HG03159 (cell line): Measurements from ENCODE around the gene RPS16.

ENCODE experiments used
- ATAC-seq: cut with Tn5 transposase; IDR thresholded peaks from one replicate; pipeline ENCODE4 v1.9.1; 2021; ENCODE audit warnings: mild to moderate bottlenecking, moderate library complexity; ENCODE audit not compliant: unreplicated experiment

RPS16 gene

DNA sequence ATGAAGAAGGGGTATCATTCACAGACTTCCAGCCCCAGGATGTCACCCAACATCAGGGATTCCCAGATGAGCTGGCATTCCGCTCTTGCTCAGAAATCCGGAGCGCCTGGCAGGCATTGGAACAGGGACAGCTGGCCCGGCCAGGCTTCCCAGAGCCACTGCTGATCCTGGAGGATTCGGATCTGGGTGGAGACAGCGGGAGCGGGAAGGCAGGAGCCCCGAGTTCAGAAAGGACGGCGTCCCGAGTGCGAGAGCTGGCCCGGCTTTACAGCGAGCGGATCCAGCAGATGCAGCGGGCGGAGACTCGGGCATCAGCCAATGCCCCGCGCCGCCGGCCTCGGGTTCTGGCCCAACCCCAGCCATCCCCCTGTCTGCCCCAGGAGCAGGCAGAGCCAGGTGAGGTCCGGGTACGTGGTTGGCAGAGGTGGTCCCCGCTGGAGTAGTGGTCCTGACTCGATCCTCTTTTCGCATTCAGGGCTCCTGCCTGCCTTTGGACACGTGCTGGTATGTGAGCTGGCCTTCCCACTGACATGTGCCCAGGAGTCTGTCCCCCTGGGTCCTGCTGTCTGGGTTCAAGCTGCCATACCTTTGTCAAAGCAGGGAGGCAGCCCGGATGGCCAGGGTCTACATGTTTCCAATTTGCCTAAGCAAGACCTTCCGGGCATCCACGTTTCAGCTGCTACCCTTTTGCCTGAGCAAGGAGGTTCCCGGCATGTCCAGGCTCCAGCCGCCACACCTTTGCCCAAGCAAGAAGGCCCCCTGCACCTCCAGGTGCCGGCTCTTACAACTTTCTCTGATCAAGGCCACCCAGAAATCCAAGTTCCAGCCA is 12.3 kb downstream of the RPS16 start:
- no peak for ATAC-seq

- no peak for ATAC-seq
Observed at GRCh38 chr19:39422020-39422419, 13.7 kb downstream of the RPS16 start.

DNA sequence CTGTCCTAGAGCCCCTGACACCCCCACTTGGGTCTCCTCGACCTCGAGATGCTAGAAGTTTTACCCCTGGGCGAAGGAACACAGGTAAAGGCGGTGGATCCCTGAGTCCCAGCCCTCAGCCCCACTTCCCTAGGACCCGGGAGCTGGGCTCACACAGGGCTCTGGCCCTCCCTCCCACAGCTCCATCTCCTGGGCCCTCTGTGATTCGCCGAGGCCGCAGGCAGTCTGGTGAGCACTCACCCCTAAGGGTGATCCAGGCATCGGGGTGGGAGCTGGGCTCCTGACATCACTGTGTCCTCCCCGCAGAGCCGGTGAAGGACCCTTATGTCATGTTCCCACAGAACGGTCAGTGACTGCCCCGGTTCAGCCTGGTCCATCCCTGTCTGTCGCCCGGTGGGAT is 15.0 kb downstream of the RPS16 start:
- ATAC-seq = no peak

DNA sequence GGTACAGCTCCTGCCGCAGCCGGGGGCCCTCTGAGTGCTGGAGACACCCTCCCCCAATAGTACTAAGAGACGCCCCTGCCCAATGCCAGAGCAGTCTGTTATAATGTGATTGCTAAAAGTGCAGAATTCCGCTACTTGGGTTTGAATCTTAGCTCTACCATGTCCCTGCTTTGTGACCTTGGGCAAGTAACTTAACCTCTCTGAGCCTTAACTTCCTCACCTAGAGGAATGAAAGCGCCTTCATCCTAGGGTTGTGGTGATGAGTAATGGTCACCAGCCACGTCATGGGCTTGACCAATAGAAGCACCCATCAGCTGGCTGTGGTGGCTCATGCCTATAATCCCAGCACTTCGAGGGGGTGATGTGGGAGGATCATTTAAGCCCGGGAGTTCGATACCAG is 16.7 kb downstream of the RPS16 start:
- no peak for ATAC-seq

GRCh38 chr19:39417463-39418181 is 18.1 kb downstream of the RPS16 start:
- no peak for ATAC-seq

DNA sequence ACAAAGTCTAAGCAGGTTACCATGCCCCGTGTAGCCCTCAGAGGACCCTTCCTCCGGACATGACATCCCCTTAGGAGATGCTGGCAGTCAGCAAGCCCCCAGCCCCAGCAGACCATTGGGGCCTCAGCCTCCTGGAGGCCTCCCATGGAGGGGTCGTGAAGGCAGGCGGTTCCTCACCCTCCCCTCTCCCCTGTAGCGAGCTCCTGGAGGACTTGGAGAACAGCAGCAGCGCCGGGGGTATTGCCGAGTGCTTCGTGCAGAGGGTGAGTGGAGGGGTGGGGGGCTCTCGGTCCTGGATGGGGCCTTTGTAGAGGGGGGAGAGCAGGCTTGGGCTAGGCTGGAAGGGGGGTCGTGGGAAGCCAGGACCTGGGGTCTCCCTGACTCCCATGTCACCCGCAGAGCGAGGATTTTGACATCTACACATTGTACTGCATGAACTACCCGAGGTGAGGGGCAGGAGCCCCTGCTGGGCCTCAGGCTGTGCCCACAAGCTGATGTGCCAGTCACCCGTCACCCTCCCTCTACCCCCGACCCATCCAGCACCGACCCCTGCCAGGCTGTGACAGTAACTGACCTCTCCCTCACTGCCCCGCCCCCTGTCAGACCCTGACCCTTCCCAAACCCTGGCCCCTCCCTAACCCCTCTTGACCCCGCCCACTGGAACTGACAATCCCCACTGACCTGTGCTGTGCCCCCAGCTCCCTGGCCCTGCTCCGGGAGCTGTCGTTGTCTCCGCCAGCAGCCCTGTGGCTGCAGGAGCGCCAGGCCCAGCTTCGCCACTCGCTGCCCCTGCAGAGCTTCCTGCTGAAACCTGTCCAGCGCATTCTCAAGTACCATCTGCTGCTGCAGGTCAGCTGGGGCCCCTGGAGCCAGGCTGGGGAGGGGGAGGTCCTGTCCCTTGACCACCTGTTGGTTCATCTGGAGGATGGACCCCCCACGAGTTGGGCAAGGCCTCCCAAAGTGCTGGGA is 19.3 kb downstream of the RPS16 start:
- no peak for ATAC-seq

- no peak for ATAC-seq
Observed at GRCh38 chr19:39415111-39416046, 20.4 kb downstream of the RPS16 start.

DNA sequence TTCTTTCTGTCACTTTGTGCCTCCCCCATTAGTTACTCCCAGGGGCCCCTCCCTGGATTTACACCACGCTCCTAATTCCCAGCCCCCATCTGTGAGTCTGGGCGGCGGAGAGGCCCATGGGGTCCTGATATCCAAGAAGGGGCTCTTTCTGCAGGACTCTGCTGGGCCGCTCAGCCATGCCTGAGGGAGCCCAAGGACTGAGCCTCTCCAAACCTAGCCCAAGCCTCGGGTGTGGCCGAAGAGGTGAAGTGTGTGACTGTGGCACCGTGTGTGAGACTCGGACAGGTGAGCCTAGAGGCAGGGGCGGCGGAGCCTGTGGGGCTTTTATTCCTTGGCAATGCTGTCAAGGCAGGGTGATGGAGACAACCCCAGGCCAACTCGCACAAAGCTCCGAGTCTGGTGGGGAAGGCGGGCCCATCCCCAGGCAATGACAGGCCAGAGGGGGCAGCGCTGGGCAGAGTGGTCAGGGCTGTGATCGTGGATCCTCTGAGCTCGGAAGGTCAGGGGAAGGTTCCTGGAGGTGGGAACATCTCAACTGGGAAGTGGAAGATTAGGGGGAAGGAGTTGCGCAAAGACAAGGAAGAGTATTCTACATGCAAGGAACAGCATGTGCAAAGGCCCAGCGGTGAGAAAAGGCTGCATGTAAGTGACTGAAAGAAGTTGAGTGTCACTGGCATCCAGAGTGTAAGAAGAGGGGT is 21.7 kb downstream of the RPS16 start:
- no peak for ATAC-seq

DNA sequence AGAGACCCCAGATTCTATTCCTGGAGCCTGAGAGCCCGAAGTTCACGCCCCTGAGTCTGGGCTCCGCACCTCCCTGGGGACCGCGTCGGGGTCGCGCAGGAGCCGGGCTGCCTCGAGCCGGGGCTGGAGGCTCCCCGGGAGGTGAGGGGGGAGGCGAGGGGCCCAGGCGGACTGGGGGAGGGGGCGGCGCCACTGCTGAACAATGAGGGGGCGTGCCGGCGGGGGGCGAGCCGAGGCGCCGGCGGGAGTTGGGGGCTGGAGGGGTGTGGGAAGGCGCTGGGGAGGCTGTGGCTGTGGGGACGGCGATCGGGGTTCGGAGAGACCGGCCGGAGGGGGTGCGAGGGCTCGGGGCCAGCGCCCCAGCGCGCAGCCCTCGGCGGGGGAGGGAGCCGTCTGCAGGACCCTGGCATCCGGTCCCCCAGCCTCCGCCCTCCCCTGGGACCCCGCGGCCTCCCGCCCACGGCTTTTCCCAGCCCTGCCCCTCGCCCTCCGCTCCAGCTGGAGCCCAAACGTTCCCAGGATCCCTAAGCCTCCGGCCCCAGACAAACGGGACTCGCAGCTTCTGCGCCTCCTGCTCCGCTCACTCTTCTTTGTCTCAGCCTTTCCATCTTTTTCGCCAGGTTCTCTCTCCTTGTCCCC is 22.4 kb downstream of the RPS16 start:
- ATAC-seq = no peak

DNA sequence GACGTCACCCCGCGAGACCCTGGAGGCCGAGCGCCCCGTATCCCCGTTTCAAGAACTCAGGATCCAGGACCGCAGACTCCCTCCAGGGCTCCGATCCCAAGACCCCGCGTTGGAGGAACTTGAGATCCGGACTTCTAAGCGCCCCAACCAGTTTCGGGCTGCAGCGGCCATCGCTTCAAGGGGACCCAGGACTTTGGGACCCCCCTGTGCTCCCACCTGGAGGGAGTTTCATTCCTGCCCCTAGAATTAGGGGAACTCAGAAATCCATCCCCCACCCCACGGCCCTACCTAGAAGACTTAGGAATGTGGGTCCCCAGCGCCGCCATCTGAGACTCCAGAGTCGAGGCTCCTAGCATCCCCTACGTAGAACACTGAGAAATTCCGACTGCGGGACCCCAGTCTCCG is 22.9 kb downstream of the RPS16 start:
- no peak for ATAC-seq

DNA sequence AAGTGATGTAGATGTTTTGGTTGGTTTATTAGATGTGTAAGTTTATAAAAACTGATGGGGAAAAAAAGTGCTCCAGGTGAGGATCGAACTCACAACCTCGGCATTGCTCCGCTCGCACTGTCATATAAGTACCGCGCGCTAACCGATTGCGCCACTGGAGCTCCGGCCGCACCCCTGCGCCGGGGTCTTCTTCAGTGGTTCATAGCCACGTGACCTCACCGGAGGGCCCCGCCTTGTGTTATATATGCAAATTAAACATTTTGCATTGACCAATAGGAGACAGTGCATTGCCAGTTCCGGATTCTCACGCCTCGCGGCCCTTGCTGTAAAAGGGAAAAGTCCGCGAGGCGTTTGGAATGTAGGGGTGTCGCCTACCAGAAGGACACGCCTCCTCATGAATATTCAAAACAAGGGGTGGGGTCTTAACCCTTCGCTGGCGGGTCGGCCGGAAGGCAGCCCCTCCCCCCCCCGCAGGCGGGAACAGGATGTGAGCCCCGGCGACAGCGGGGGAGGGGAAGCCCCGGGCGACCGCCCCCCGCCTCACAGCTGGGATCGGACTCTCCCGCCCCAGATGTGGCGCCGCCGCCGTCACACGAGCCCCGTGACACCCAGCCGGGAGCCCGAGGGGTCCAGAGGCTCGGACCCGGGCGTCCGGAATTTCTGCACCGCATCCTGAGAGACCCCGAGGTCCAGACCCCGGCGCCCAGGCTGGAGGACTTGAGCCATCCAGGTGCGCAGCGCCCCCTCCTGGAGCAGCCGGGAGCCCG is 23.5 kb downstream of the RPS16 start, which contains the start of gene PLEKHG2:
TSS of gene PLEKHG2 (plus strand) at position 570 of the 767 bp plus-strand sequence. CDS start 1,418 bp downstream, outside the sequence.
- peak; percentile 55 for ATAC-seq

GRCh38 chr19:39411832-39412099 is 24.0 kb downstream of the RPS16 start:
- peak; percentile 21 for ATAC-seq

DNA sequence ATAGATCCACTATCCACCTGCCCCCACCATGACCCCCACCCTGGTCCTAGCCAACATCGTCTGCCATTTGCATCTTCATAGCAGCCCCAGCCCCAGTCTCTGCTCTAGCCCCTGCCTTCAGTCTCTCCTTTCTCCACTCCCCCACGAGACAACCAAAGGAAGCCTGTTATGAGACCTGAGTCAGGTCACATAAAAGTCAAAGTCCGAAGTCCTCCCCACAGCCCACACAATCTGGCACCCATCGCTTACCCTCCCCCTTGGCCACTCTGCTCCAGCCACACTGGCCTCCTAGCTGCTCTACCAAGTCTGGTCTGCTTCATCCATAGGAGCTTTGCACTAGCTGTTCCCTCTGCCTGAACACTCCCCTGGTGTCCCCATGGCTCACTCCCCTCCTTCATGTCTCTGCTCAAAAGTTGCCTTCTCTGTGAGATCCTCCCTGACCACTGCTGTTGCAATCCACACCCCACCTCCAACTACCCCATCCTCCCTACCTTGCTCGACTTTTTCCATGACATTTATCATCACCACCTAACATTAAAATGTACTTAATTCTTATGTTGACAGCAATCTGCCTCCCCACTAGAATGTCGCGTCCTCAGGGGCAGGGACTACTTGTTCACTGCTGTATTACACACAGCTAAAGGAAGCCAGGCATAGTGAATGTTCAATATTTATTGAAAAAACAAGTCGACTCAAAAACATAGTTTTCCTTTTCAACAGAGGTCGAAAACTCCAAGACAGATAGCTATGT is 24.5 kb downstream of the RPS16 start:
- ATAC-seq = no peak

GRCh38 chr19:39410831-39411080 is 25.0 kb downstream of the RPS16 start:
- ATAC-seq = no peak

DNA sequence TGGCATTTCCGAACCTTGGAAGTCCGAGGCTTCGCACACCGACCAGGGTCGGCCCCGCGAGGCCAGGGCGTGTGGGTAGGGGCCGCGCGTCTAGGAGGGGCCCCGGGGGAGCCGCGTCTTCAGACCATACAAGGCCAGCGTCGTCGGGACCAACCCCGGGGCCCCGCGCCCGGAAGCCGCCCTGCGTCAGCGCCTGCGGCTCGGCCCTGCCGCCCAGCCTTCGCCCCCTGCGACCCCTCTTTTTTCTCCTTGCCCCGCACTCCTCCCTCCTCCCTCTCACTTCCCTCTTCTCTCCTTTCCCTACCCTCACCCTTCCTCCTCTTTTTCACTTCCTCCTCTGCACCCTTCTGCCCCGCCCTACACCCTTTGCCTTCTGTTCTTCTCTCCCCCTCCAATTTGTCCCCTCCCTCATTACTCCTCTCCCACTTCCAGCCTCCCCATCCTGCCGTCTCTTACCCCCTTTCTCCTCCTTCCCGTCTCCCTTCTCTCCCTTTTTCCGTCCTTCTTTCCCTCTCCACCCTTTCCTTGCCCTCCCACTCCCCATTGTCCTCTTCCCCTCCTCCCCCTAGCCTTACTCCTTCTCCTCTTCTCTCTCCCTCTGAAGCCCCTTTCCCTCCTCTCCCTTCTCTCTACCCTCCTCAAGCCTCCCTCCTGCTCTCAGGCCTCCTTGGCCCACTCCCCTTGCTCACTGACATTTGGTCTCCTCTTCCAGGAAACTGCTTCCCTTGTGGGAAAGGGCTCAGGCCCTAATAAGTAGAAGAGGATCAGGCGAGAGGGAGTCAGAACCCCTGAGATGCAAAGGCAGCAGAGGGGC is 25.5 kb downstream of the RPS16 start:
- no peak for ATAC-seq

DNA sequence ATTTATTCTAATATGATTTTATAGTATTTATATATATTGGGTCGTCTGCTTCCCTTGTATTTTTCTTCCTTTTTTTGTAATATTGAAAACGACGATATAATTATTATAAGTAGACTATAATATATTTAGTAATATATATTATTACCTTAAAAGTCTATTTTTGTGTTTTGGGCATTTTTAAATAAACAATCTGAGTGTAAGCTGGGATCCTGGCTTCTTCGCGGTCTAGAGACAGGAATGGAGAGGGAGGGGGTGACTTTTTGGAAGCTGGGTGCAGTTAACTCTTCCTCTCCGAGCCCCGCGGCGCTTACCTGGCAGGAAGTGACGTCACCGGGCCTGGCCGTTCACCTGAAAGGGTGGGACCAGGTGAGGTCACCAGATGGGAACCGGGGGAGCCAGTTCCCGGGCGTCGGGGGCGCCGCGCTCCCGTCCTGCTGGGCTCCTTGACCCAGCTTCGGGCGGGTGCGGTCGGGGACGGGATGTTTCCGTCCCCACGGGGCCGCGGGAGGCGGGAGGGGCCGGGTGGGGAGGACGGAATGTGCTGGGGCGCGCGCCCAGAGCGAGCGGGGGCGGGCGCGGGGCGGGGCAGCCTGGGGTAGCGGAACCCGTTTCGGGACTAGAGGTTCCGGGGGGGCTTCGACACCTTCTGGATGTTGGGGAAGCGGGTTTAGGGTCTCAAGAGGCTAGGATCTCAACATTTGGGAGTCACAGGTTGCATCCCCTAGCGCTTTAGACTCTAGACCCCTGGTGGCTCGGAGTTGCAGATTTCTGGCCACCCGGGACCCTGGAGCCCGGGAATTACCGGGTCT is 26.3 kb downstream of the RPS16 start:
- ATAC-seq = no peak
